Hematopoietic multipotent progenitor cell treated with erythropoietin and hydrocortisone succinate and interleukin-3 and kit ligand, for 15 days (in vitro differentiated cells): ENCODE data around the gene KRT9.
"Not testable (repeated sequence)": the region's sequence is repeated elsewhere in the genome, so short reads cannot be mapped to it uniquely, and the experiment has no call there.

Experiments used
- DNase-seq: peaks from one replicate; pipeline ENCODE4 v3.0.0-alpha.2; 2015; ENCODE audit warnings: low spot score

Gene KRT9

GRCh38 chr17:41571561-41572434 is at the start of gene KRT9:
Gene KRT9 (minus strand): TSS chr17:41572059. CDS start chr17:41571992, 67 bp downstream.
- no peak for DNase-seq

- not testable (repeated sequence) for DNase-seq
These were observed 49.6 kb upstream of the KRT9 start for GRCh38 chr17:41621435-41621817.

GRCh38 chr17:41620583-41621434 is 49.0 kb upstream of the KRT9 start:
- no peak for DNase-seq

- not testable (repeated sequence) for DNase-seq
These were observed 48.2 kb upstream of the KRT9 start for GRCh38 chr17:41619927-41620582.

- no peak for DNase-seq
These were observed 47.4 kb upstream of the KRT9 start for GRCh38 chr17:41619036-41619926.

GRCh38 chr17:41618341-41619035 is 46.6 kb upstream of the KRT9 start:
- no peak for DNase-seq

GRCh38 chr17:41617698-41618097 is 45.8 kb upstream of the KRT9 start:
- no peak for DNase-seq

GRCh38 chr17:41617136-41617535 is 45.3 kb upstream of the KRT9 start:
- DNase-seq: no peak

GRCh38 chr17:41616486-41616885 is 44.6 kb upstream of the KRT9 start:
- not testable (repeated sequence) for DNase-seq

GRCh38 chr17:41615454-41615853 is 43.6 kb upstream of the KRT9 start:
- no peak for DNase-seq

- not testable (repeated sequence) for DNase-seq
These were observed 42.9 kb upstream of the KRT9 start for GRCh38 chr17:41614767-41615166.

- no peak for DNase-seq
These were observed 42.2 kb upstream of the KRT9 start for GRCh38 chr17:41614098-41614497.

GRCh38 chr17:41613277-41614082 is 41.6 kb upstream of the KRT9 start:
- DNase-seq: no peak

- DNase-seq: not testable (repeated sequence)
These were observed 40.7 kb upstream of the KRT9 start, which contains the start of gene KRT16 for GRCh38 chr17:41612376-41613160. Gene KRT16 (minus strand): TSS chr17:41612767. CDS start chr17:41612688, 79 bp downstream.

GRCh38 chr17:41610965-41611640 is 39.2 kb upstream of the KRT9 start:
- DNase-seq: no peak

- DNase-seq: not testable (repeated sequence)
These were observed 38.2 kb upstream of the KRT9 start for GRCh38 chr17:41610061-41610517.

GRCh38 chr17:41606930-41607329 is 35.1 kb upstream of the KRT9 start:
- not testable (repeated sequence) for DNase-seq

- no peak for DNase-seq
These were observed 30.7 kb upstream of the KRT9 start for GRCh38 chr17:41602524-41602923.
